IMR-90 (cell line): ENCODE results near the gene AGPAT3. TPM values are rescaled to one million over a fixed set of nuclear protein-coding genes. Genes with fewer than 3 reads are reported as not detected.

Experiments
- ATAC-seq: fragments of 200-7000 bp; cut with Tn5 transposase; 2 replicates; pipeline ENCODE4 v1.9.1; 2020; ENCODE audit warnings: low read depth, mild to moderate bottlenecking, moderate library complexity
- BruUV-seq: library from RNA; stranded (reverse); fragments of 400-500 nt; replicated peaks from 2 replicates; lab custom pipeline; 2021; lab: Mats Ljungman, UMichigan
- CTCF ChIA-PET: fragments of 300-600 bp; formaldehyde crosslinking; extraction: SDS; loops from one replicate; lab custom pipeline; 2021; ENCODE audit warnings: antibody characterized with exemption; lab: Yijun Ruan, JAX
- POLR2A ChIA-PET: fragments of 300-600 bp; sonication (Branson Sonifier 250); formaldehyde crosslinking; loops from one replicate; lab custom pipeline; 2022; ENCODE audit warnings: antibody characterized with exemption; ENCODE audit not compliant: unreplicated experiment; lab: Charles Lee
- DNase-seq: peaks from one replicate; pipeline ENCODE4 v3.0.0; 2013
- H2AFZ ChIP-seq: replicated peaks from 2 replicates; pipeline ENCODE3; 2013; ENCODE audit warnings: low read length, mild to moderate bottlenecking; ENCODE audit not compliant: poor library complexity
- H2AK5ac ChIP-seq: 2 replicates; pipeline ENCODE4 v1.6.1; 2013; ENCODE audit warnings: low read depth, low read length, inconsistent platforms
- H2AK9ac ChIP-seq: replicated peaks from 2 replicates; pipeline ENCODE3; 2013; ENCODE audit warnings: mild to moderate bottlenecking, low read depth, low read length, moderate library complexity; ENCODE audit not compliant: poor library complexity
- H2BK120ac ChIP-seq: 2 replicates; pipeline ENCODE4 v1.6.1; 2013; ENCODE audit warnings: low read depth, low read length, inconsistent platforms
- H2BK15ac ChIP-seq: 3 replicates; pipeline ENCODE4 v1.6.1; 2013; ENCODE audit warnings: low read depth, low read length, inconsistent platforms
- H2BK20ac ChIP-seq: 2 replicates; pipeline ENCODE4 v1.6.1; 2013; ENCODE audit warnings: low read depth, mild to moderate bottlenecking, inconsistent platforms, low read length, moderate library complexity
- H2BK5ac ChIP-seq: 2 replicates; pipeline ENCODE4 v1.6.1; 2013; ENCODE audit warnings: mild to moderate bottlenecking, low read depth, low read length, inconsistent platforms; ENCODE audit not compliant: poor library complexity, severe bottlenecking
- H3K14ac ChIP-seq: replicated peaks from 2 replicates; pipeline ENCODE4 v1.6.1; 2013; ENCODE audit warnings: low read depth, low read length, inconsistent platforms
- H3K18ac ChIP-seq: 2 replicates; pipeline ENCODE4 v1.6.1; 2013; ENCODE audit warnings: low read depth, low read length, control low read depth
- H3K23ac ChIP-seq: 2 replicates; pipeline ENCODE4 v1.6.1; 2013; ENCODE audit warnings: low read depth, low read length, inconsistent platforms
- H3K27ac ChIP-seq: 2 replicates; pipeline ENCODE4 v1.5.1; 2013; ENCODE audit warnings: mild to moderate bottlenecking, control low read depth, low read length; ENCODE audit not compliant: insufficient read depth
- H3K27me3 ChIP-seq: 2 replicates; pipeline ENCODE4 v1.6.1; 2013; ENCODE audit warnings: low read length; ENCODE audit not compliant: control insufficient read depth, insufficient read depth
- H3K36me3 ChIP-seq: 2 replicates; pipeline ENCODE4 v1.6.1; 2013; ENCODE audit warnings: low read length, mixed read lengths; ENCODE audit not compliant: control insufficient read depth, insufficient read depth
- H3K4ac ChIP-seq: 2 replicates; pipeline ENCODE4 v1.6.1; 2013; ENCODE audit warnings: low read depth, low read length, inconsistent platforms
- H3K4me1 ChIP-seq: 2 replicates; pipeline ENCODE4 v1.6.1; 2013; ENCODE audit warnings: low read length, mixed read lengths; ENCODE audit not compliant: control insufficient read depth, insufficient read depth
- H3K4me2 ChIP-seq: 2 replicates; pipeline ENCODE4 v1.6.1; 2013; ENCODE audit warnings: low read depth, mild to moderate bottlenecking, control low read depth, low read length, moderate library complexity
- H3K4me3 ChIP-seq: 2 replicates; pipeline ENCODE4 v1.5.1; 2013; ENCODE audit warnings: low read depth, mild to moderate bottlenecking, control low read depth, low read length, moderate library complexity; ENCODE audit not compliant: insufficient read depth
- H3K56ac ChIP-seq: 2 replicates; pipeline ENCODE4 v1.6.1; 2013; ENCODE audit warnings: low read length, inconsistent platforms; ENCODE audit not compliant: insufficient read depth; ENCODE audit errors: extremely low read depth
- H3K79me1 ChIP-seq, 2 experiments: 2 replicates each; pipeline ENCODE4 v1.6.1; 2013; ENCODE audit warnings: low read length in 2 of 2, inconsistent platforms in 1 of 2, low read depth in 1 of 2
- H3K9ac ChIP-seq: 2 replicates; pipeline ENCODE4 v1.6.1; 2013; ENCODE audit warnings: low read depth, low read length, control low read depth
- H3K9me1 ChIP-seq: 2 replicates; pipeline ENCODE4 v1.6.1; 2013; ENCODE audit warnings: low read length, inconsistent platforms; ENCODE audit not compliant: insufficient read depth
- H3K9me3 ChIP-seq: 2 replicates; pipeline ENCODE4 v1.6.1; 2013; ENCODE audit warnings: low read length; ENCODE audit not compliant: control insufficient read depth, insufficient read depth
- H4K20me1 ChIP-seq: 2 replicates; pipeline ENCODE4 v1.6.1; 2013; ENCODE audit warnings: low read length, inconsistent platforms; ENCODE audit not compliant: insufficient read depth
- H4K5ac ChIP-seq: 2 replicates; pipeline ENCODE4 v1.6.1; 2013; ENCODE audit warnings: mild to moderate bottlenecking, low read depth, low read length, control low read depth
- H4K8ac ChIP-seq, 2 experiments: 2 replicates each; pipeline ENCODE4 v1.6.1; 2013; ENCODE audit warnings: low read depth in 2 of 2, low read length in 2 of 2, control low read depth in 1 of 2, inconsistent platforms in 1 of 2
- H4K91ac ChIP-seq: 2 replicates; pipeline ENCODE4 v1.6.1; 2013; ENCODE audit warnings: low read depth, low read length, inconsistent platforms; ENCODE audit not compliant: insufficient read depth
- NFE2L2 ChIP-seq: fragments of 150-350 bp; IDR thresholded peaks from 2 replicates; pipeline ENCODE4 v1.6.1; 2016; ENCODE audit warnings: low read depth, mild to moderate bottlenecking, low read length
- RCOR1 ChIP-seq: IDR thresholded peaks from 2 replicates; pipeline ENCODE4 v1.6.1; 2012; ENCODE audit warnings: mild to moderate bottlenecking, low read length, improper control_type of control experiment; ENCODE audit not compliant: insufficient replicate concordance
- WGBS, 2 experiments: methylation state at CpG; one replicate each; pipeline versions ENCODE4 v1.1.5 to v1.1.7; 2013; ENCODE audit warnings: missing lambda C conversion rate in 2 of 2; ENCODE audit not compliant: insufficient read length in 1 of 2; ENCODE audit errors: extremely low coverage in 2 of 2; 5-methylcytosine and 5-hydroxymethylcytosine counted together
- dilution Hi-C: fragments of 300-500 bp; cut with HindIII; formaldehyde crosslinking; loops from one replicate; pipeline ENCODE4 v1.14.3; 2018; ENCODE audit warnings: low sequenced_read_pairs; ENCODE audit not compliant: unreplicated experiment
- in situ Hi-C: fragments of 300-500 bp; cut with MboI; formaldehyde crosslinking; loops from 3 replicates; pipeline ENCODE4 v1.14.3; 2019; ENCODE audit warnings: low sequenced_read_pairs, inconsistent platforms, mixed read lengths
- intact Hi-C: fragments of 100-400 bp; cut with micrococcal nuclease; formaldehyde crosslinking; loops from 2 replicates; pipeline ENCODE4 v1.10.0; 2022
- polyA plus RNA-seq, 3 experiments: library from polyadenylated mRNA; depleted of rRNA; stranded (reverse); fragments of >200 nt; gene quantifications; 2 replicates each; pipeline ENCODE4 v1.2.3, GENCODE V29; 2012; ENCODE audit warnings: low replicate concordance in 1 of 3
- total RNA-seq: library from RNA; depleted of rRNA; stranded (reverse); fragments of >200 nt; gene quantifications from 2 replicates; pipeline ENCODE4 v1.2.3, GENCODE V29; 2012

The AGPAT3 gene
- total and polyA plus RNA-seq, 2 of the 4 experiments (the other 2 are of a cell fraction), result 27.1 to 38.7 TPM

- no TSS peak for BruUV-seq
- Histone ChIP-seq H3K14ac (no peak overlapping the region), H3K4me3 (no peak overlapping the region), H2AFZ (no peak overlapping the region), H3K27ac (no peak overlapping the region), H3K18ac (no peak overlapping the region), H3K4me2 (no peak overlapping the region), H3K9me1 (no peaks in the 10 kb centered on the region), H3K36me3 (no peaks in the 10 kb centered on the region), H2BK20ac (no peak overlapping the region), H3K9ac (no peak overlapping the region), H2BK5ac (no peak overlapping the region), H3K23ac (no peak overlapping the region), H4K8ac (no peak overlapping the region), H4K5ac (no peak overlapping the region), H3K4ac (no peak overlapping the region), H2AK5ac (no peak overlapping the region), H2AK9ac (no peak overlapping the region), H3K27me3 (peaks cover 12% of the 10 kb centered on the region; the same call in 1 of the 2 replicates), H4K20me1 (no peaks in the 10 kb centered on the region), H3K56ac (no peak overlapping the region), H3K9me3 (peaks cover 2% of the 10 kb centered on the region; the same call in 1 of the 2 replicates), H3K79me1 (no peaks in the 10 kb centered on the region), H2BK120ac (no peak overlapping the region), H2BK15ac (no peak overlapping the region), H3K4me1 (no peaks in the 10 kb centered on the region), H4K91ac (no peak overlapping the region)
- dilution Hi-C loops (no loop called here), in situ Hi-C loops (no loop called here), intact Hi-C loops (no loop called here)
- TF ChIP-seq NFE2L2 (no peak), RCOR1 (no peak)
- POLR2A ChIA-PET, result no interaction called here
- WGBS, 2 experiments, result 82% methylated on average over 10 of the region's 18 CpGs; no CpG with 5 or more reads in 1 of the 2 experiments
- CTCF ChIA-PET, result no interaction called here
- ATAC-seq (no peak), DNase-seq (no peak)
These were observed 130.6 kb downstream of the AGPAT3 start for GRCh38 chr21:43995521-43996105.
